ENCODE data around the gene TTLL11.

Gene TTLL11

DNA sequence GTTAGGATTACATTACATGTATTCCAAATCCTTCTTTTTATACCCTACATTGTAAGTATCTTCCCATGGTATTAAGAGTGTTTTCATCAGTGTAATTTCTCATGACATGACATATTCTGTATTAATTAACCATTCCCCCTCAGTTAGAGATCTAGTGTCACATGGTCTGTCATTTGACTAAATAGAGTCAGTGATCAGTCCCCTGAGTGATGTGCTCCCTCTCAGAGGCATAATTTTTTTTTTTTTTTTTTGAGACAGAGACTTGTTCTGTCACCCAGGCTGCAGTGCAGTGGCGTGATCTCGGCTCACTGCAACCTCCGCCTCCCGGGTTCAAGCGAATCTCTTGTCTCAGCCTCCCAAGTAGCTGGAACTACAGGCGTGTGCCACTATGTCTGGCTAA, 218.6 kb downstream of the TTLL11 start:
- TF ChIP-seq TOX (CRISPR knock-in tag; IDR thresholded peaks at IDR 0.05; ENCODE audit: borderline replicate concordance) (no peak), TCF4 (CRISPR knock-in tag; IDR thresholded peaks at IDR 0.05; ENCODE audit: borderline replicate concordance) (no peak), ZFP3 (CRISPR knock-in tag; IDR thresholded peaks at IDR 0.05) (no peak), ZNF8 (CRISPR knock-in tag; IDR thresholded peaks at IDR 0.05) (no peak), ISL1 (CRISPR knock-in tag; IDR thresholded peaks at IDR 0.05) (no peak), RARB (CRISPR knock-in tag; IDR thresholded peaks at IDR 0.05) (no peak), CSRNP3 (CRISPR knock-in tag; IDR thresholded peaks at IDR 0.05) (no peak), ESRRG (CRISPR knock-in tag; IDR thresholded peaks at IDR 0.05) (no peak)
- TF ChIP-seq, protein P1, sequence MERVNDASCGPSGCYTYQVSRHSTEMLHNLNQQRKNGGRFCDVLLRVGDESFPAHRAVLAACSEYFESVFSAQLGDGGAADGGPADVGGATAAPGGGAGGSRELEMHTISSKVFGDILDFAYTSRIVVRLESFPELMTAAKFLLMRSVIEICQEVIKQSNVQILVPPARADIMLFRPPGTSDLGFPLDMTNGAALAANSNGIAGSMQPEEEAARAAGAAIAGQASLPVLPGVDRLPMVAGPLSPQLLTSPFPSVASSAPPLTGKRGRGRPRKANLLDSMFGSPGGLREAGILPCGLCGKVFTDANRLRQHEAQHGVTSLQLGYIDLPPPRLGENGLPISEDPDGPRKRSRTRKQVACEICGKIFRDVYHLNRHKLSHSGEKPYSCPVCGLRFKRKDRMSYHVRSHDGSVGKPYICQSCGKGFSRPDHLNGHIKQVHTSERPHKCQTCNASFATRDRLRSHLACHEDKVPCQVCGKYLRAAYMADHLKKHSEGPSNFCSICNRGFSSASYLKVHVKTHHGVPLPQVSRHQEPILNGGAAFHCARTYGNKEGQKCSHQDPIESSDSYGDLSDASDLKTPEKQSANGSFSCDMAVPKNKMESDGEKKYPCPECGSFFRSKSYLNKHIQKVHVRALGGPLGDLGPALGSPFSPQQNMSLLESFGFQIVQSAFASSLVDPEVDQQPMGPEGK (CRISPR knock-in tag; IDR thresholded peaks at IDR 0.05; ENCODE audit: borderline replicate concordance) = no peak
- TF ChIP-seq, protein P2, sequence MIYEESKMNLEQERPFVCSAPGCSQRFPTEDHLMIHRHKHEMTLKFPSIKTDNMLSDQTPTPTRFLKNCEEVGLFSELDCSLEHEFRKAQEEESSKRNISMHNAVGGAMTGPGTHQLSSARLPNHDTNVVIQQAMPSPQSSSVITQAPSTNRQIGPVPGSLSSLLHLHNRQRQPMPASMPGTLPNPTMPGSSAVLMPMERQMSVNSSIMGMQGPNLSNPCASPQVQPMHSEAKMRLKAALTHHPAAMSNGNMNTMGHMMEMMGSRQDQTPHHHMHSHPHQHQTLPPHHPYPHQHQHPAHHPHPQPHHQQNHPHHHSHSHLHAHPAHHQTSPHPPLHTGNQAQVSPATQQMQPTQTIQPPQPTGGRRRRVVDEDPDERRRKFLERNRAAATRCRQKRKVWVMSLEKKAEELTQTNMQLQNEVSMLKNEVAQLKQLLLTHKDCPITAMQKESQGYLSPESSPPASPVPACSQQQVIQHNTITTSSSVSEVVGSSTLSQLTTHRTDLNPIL (CRISPR knock-in tag; IDR thresholded peaks at IDR 0.05; ENCODE audit: low read depth) = no peak
- ATAC-seq = no peak

GRCh38 chr9:121871431-121872025, 221.6 kb downstream of the TTLL11 start:
- peak; percentile 89 for ATAC-seq
- no peak for TF ChIP-seq PPARA (CRISPR knock-in tag; IDR thresholded peaks at IDR 0.05; ENCODE audit: borderline replicate concordance)
- TF ChIP-seq RARB (CRISPR knock-in tag; IDR thresholded peaks at IDR 0.05) = no peak
- no peak for TF ChIP-seq ZFP3 (CRISPR knock-in tag; IDR thresholded peaks at IDR 0.05)
- TF ChIP-seq ZNF8 (CRISPR knock-in tag; IDR thresholded peaks at IDR 0.05) = no peak
- TF ChIP-seq, protein P1 (CRISPR knock-in tag; IDR thresholded peaks at IDR 0.05; ENCODE audit: borderline replicate concordance) = no peak
- no peak for TF ChIP-seq ZC3H10 (CRISPR knock-in tag; IDR thresholded peaks at IDR 0.05)
- TF ChIP-seq, protein P3, sequence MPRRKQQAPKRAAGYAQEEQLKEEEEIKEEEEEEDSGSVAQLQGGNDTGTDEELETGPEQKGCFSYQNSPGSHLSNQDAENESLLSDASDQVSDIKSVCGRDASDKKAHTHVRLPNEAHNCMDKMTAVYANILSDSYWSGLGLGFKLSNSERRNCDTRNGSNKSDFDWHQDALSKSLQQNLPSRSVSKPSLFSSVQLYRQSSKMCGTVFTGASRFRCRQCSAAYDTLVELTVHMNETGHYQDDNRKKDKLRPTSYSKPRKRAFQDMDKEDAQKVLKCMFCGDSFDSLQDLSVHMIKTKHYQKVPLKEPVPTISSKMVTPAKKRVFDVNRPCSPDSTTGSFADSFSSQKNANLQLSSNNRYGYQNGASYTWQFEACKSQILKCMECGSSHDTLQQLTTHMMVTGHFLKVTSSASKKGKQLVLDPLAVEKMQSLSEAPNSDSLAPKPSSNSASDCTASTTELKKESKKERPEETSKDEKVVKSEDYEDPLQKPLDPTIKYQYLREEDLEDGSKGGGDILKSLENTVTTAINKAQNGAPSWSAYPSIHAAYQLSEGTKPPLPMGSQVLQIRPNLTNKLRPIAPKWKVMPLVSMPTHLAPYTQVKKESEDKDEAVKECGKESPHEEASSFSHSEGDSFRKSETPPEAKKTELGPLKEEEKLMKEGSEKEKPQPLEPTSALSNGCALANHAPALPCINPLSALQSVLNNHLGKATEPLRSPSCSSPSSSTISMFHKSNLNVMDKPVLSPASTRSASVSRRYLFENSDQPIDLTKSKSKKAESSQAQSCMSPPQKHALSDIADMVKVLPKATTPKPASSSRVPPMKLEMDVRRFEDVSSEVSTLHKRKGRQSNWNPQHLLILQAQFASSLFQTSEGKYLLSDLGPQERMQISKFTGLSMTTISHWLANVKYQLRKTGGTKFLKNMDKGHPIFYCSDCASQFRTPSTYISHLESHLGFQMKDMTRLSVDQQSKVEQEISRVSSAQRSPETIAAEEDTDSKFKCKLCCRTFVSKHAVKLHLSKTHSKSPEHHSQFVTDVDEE (CRISPR knock-in tag; IDR thresholded peaks at IDR 0.05) = no peak
- no peak for TF ChIP-seq ZFP30 (CRISPR knock-in tag; IDR thresholded peaks at IDR 0.05)
- TF ChIP-seq SNAI2 (CRISPR knock-in tag; IDR thresholded peaks at IDR 0.05) = no peak
- TF ChIP-seq ARNTL (CRISPR knock-in tag; IDR thresholded peaks at IDR 0.05; ENCODE audit: borderline replicate concordance, low read depth) = no peak
- no peak for TF ChIP-seq ZNF70 (CRISPR knock-in tag; IDR thresholded peaks at IDR 0.05)
- no peak for TF ChIP-seq BACH2 (CRISPR knock-in tag; IDR thresholded peaks at IDR 0.05; ENCODE audit: borderline replicate concordance)
- no peak for TF ChIP-seq OSR1 (CRISPR knock-in tag; IDR thresholded peaks at IDR 0.05)

- no peak for ATAC-seq
- no peak for TF ChIP-seq ISL1 (CRISPR knock-in tag; IDR thresholded peaks at IDR 0.05)
- TF ChIP-seq, protein P2 (CRISPR knock-in tag; IDR thresholded peaks at IDR 0.05; ENCODE audit: low read depth) = no peak
- TF ChIP-seq, protein P1 (CRISPR knock-in tag; IDR thresholded peaks at IDR 0.05; ENCODE audit: borderline replicate concordance) = no peak
- TF ChIP-seq, protein P4, sequence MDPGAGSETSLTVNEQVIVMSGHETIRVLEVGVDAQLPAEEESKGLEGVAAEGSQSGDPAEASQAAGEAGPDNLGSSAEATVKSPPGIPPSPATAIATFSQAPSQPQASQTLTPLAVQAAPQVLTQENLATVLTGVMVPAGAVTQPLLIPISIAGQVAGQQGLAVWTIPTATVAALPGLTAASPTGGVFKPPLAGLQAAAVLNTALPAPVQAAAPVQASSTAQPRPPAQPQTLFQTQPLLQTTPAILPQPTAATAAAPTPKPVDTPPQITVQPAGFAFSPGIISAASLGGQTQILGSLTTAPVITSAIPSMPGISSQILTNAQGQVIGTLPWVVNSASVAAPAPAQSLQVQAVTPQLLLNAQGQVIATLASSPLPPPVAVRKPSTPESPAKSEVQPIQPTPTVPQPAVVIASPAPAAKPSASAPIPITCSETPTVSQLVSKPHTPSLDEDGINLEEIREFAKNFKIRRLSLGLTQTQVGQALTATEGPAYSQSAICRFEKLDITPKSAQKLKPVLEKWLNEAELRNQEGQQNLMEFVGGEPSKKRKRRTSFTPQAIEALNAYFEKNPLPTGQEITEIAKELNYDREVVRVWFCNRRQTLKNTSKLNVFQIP (CRISPR knock-in tag; IDR thresholded peaks at IDR 0.05; ENCODE audit: borderline replicate concordance, low read depth) = no peak
- no peak for TF ChIP-seq OSR1 (CRISPR knock-in tag; IDR thresholded peaks at IDR 0.05)
- TF ChIP-seq GLIS3 (CRISPR knock-in tag; IDR thresholded peaks at IDR 0.05) = no peak
- TF ChIP-seq ZNF70 (CRISPR knock-in tag; IDR thresholded peaks at IDR 0.05) = no peak
- TF ChIP-seq BACH2 (CRISPR knock-in tag; IDR thresholded peaks at IDR 0.05; ENCODE audit: borderline replicate concordance) = no peak
- no peak for TF ChIP-seq ZNF8 (CRISPR knock-in tag; IDR thresholded peaks at IDR 0.05)
- no peak for TF ChIP-seq TOX (CRISPR knock-in tag; IDR thresholded peaks at IDR 0.05; ENCODE audit: borderline replicate concordance)
- TF ChIP-seq ARNTL (CRISPR knock-in tag; IDR thresholded peaks at IDR 0.05; ENCODE audit: borderline replicate concordance, low read depth) = no peak
Measured at GRCh38 chr9:121870271-121870670, 222.8 kb downstream of the TTLL11 start.

Measured in SK-N-SH treated with all-trans-retinoic acid at 6 μM for 48 hours (cell line).